Mesendoderm (in vitro differentiated cells): Measurements from ENCODE around the gene GNAZ.
"Not testable (repeated sequence)": the region's sequence is repeated elsewhere in the genome, so short reads cannot be mapped to it uniquely, and the experiment has no call there.

Experiments
- DNase-seq: peaks from one replicate; pipeline ENCODE4 v3.0.0; 2013
- H2AK5ac ChIP-seq: 2 replicates; pipeline ENCODE4 v1.6.1; 2013; ENCODE audit warnings: low read length, inconsistent platforms
- H2BK120ac ChIP-seq: 2 replicates; pipeline ENCODE4 v1.6.1; 2013; ENCODE audit warnings: low read depth, mild to moderate bottlenecking, low read length, moderate library complexity, mixed read lengths
- H2BK15ac ChIP-seq: replicated peaks from 2 replicates; pipeline ENCODE4 v1.6.1; 2013; ENCODE audit warnings: low read depth, mild to moderate bottlenecking, moderate library complexity
- H2BK5ac ChIP-seq: 2 replicates; pipeline ENCODE4 v1.6.1; 2013; ENCODE audit warnings: low read length, inconsistent platforms
- H3K18ac ChIP-seq: 2 replicates; pipeline ENCODE4 v1.6.1; 2013; ENCODE audit warnings: mild to moderate bottlenecking, low read length, mixed read lengths
- H3K23ac ChIP-seq: one replicate; pipeline ENCODE4 v1.6.1; 2013; ENCODE audit warnings: low read length
- H3K27ac ChIP-seq: 2 replicates; pipeline ENCODE4 v1.5.1; 2013; ENCODE audit warnings: low read depth, mild to moderate bottlenecking, inconsistent platforms, low read length, moderate library complexity
- H3K27me3 ChIP-seq: 2 replicates; pipeline ENCODE4 v1.6.1; 2013; ENCODE audit warnings: low read length, control low read depth, mild to moderate bottlenecking, inconsistent platforms; ENCODE audit not compliant: insufficient read depth, poor library complexity
- H3K36me3 ChIP-seq: 2 replicates; pipeline ENCODE4 v1.6.1; 2013; ENCODE audit warnings: low read length, inconsistent platforms; ENCODE audit not compliant: control insufficient read depth, insufficient read depth
- H3K4ac ChIP-seq: one replicate; pipeline ENCODE4 v1.6.1; 2013; ENCODE audit warnings: low read depth, mild to moderate bottlenecking, low read length, moderate library complexity
- H3K4me1 ChIP-seq: 2 replicates; pipeline ENCODE4 v1.6.1; 2013; ENCODE audit warnings: low read depth, low read length, inconsistent platforms; ENCODE audit not compliant: control insufficient read depth
- H3K4me2 ChIP-seq: 2 replicates; pipeline ENCODE4 v1.6.1; 2013; ENCODE audit warnings: low read length
- H3K4me3 ChIP-seq: 2 replicates; pipeline ENCODE4 v1.5.1; 2013; ENCODE audit warnings: mild to moderate bottlenecking, low read length
- H3K56ac ChIP-seq: one replicate; pipeline ENCODE4 v1.6.1; 2013; ENCODE audit warnings: low read length
- H3K79me1 ChIP-seq: 2 replicates; pipeline ENCODE4 v1.6.1; 2013; ENCODE audit warnings: low read length, inconsistent platforms
- H3K79me2 ChIP-seq: 2 replicates; pipeline ENCODE4 v1.6.1; 2013; ENCODE audit warnings: mild to moderate bottlenecking, low read length; ENCODE audit not compliant: control insufficient read depth, insufficient read depth
- H3K9ac ChIP-seq: 2 replicates; pipeline ENCODE4 v1.6.1; 2013; ENCODE audit warnings: low read length, inconsistent platforms
- H4K5ac ChIP-seq: one replicate; pipeline ENCODE4 v1.6.1; 2013; ENCODE audit warnings: low read length
- H4K8ac ChIP-seq: one replicate; pipeline ENCODE4 v1.6.1; 2013; ENCODE audit warnings: low read depth, mild to moderate bottlenecking, control low read depth, low read length, moderate library complexity
- WGBS: extraction: QIAGEN DNeasy Blood & Tissue Kit; methylation state at CpG from one replicate; pipeline ENCODE4 v1.1.7; 2013; ENCODE audit warnings: low lambda C conversion rate, missing lambda C conversion rate; ENCODE audit not compliant: insufficient coverage; ENCODE audit errors: extremely low coverage; 5-methylcytosine and 5-hydroxymethylcytosine counted together

GNAZ gene

DNA sequence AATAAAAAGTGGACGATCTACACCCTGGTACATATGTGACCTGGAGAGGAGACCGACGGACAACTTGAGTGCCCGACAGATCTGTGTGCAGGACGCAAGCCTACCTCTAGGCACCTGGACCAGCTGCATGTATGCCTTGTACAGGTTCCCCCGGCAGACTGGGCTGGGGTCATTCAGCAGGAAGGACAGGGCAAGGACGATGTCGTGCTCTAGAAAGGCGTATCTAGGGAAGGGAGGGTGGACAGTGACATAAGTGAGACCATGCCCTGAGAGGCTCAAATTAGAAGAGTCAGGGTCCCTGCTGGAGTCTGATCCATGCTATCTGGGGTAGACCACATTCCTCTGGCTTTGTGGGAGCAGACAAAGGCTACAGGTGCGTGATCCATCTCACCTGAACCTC is 63.6 kb downstream of the GNAZ start:
- WGBS = no CpG with 5 or more reads among the region's 10 CpGs
- Histone ChIP-seq H4K8ac (no peak overlapping the region), H2BK120ac (no peak overlapping the region), H3K4me3 (no peak overlapping the region), H3K79me2 (no peaks in the 10 kb centered on the region), H2AK5ac (no peak overlapping the region), H3K9ac (no peak overlapping the region), H3K4me1 (no peaks in the 10 kb centered on the region), H3K23ac (no peak overlapping the region), H3K36me3 (no peaks in the 10 kb centered on the region), H3K18ac (no peak overlapping the region), H4K5ac (no peak overlapping the region), H3K79me1 (no peaks in the 10 kb centered on the region), H3K27ac (no peak overlapping the region), H3K27me3 (no peaks in the 10 kb centered on the region), H3K4ac (no peak overlapping the region), H2BK15ac (no peak overlapping the region), H3K4me2 (no peak overlapping the region), H3K56ac (no peak overlapping the region), H2BK5ac (no peak overlapping the region)
- DNase-seq = no peak

DNA sequence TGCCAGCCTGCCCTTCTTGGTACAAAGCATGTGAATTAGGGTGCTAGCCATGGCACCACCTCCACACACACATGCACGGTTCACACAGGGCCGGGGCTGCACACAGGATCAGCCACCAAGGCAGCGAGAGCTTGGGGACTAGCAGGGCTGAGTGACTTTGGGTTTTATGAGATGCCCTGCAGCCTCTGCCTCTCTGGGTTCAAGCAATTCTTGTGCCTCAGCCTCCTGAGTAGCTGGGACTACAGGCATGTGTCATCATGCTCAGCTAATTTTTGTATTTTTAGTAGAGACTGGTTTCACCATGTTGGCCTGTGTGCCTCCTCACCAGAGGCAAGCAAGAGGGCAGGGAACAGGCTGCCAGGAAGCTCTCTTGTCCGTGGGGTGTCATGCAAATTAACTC is 66.7 kb downstream of the GNAZ start:
- not testable (repeated sequence) for H3K9ac ChIP-seq, H2BK120ac ChIP-seq, H3K4me1 ChIP-seq, H3K4ac ChIP-seq, H3K23ac ChIP-seq, H3K56ac ChIP-seq, H2AK5ac ChIP-seq, H3K79me1 ChIP-seq, H4K8ac ChIP-seq, H3K79me2 ChIP-seq, H4K5ac ChIP-seq, DNase-seq, H2BK15ac ChIP-seq, H2BK5ac ChIP-seq, H3K27ac ChIP-seq, H3K4me3 ChIP-seq, H3K27me3 ChIP-seq, H3K4me2 ChIP-seq, H3K36me3 ChIP-seq, H3K18ac ChIP-seq
- no CpG with 5 or more reads among the region's 4 CpGs for WGBS

DNA sequence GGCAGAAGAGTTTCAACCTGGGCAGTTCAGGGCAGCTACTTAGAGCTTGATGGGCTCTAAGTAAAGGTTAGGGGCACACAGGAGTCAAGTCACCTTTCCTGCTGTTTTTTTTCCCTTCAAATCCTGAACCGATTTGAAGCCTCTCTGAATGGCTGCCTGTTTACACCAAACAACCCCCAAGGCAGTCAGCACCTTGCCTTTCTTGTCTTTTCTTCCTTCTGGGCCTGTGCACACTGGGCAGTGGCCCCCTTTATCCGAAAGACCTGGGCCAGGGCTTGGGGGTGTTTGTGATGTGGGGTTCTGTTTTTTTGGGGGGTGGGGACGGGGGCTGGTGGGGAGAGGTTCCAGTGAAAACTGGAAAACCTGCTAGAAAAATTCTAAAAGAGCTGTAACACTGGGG is 67.1 kb downstream of the GNAZ start:
- Histone ChIP-seq H2BK15ac (no peak overlapping the region), H4K5ac (no peak overlapping the region), H3K23ac (no peak overlapping the region), H3K27ac (no peak overlapping the region), H3K27me3 (no peaks in the 10 kb centered on the region), H3K4me1 (peaks cover 2% of the 10 kb centered on the region), H3K36me3 (no peaks in the 10 kb centered on the region), H3K4me2 (no peak overlapping the region), H2BK120ac (no peak overlapping the region), H3K79me2 (no peaks in the 10 kb centered on the region), H3K4ac (no peak overlapping the region), H4K8ac (no peak overlapping the region), H3K4me3 (no peak overlapping the region), H3K9ac (no peak overlapping the region), H3K56ac (peak overlapping the region; percentile 56), H3K79me1 (no peaks in the 10 kb centered on the region), H2BK5ac (no peak overlapping the region), H2AK5ac (no peak overlapping the region), H3K18ac (peak overlapping the region; percentile 61)
- no CpG with 5 or more reads among the region's 3 CpGs for WGBS
- DNase-seq = no peak

DNA sequence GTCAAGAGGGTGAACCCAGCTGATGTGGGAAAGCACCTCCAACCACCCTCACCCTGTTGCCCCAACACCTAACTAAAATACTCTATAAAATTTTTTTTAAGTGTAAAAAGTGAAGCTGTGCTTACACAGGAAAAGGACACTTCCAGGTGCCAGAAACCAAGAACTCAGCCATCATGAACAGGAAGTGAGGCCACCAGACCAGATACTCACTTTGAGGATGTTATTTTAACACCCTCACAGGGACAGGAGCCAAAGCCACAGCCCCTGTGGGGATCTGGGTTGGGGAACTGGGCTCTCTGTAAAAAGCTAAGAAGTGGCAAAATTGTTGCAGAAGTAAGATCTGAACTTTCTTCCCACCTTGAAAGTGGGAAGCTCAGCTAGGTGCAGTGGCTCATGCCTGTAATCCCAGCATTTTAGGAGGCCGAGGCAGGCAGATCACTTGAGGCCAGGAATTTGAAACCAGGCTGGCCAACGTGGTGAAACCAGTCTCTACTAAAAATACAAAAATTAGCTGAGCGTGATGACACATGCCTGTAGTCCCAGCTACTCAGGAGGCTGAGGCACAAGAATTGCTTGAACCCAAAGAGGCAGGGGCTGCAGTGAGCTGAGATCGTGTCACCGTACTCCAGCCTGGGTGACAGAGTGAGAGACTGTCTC is 67.7 kb downstream of the GNAZ start:
- DNase-seq = peak; percentile 54
- H3K23ac ChIP-seq = no peak overlapping the region
- no peaks in the 10 kb centered on the region for H3K79me1 ChIP-seq
- H2BK5ac ChIP-seq = no peak overlapping the region
- H3K36me3 ChIP-seq = no peaks in the 10 kb centered on the region
- H3K4me2 ChIP-seq = no peak overlapping the region
- no peak overlapping the region for H2BK15ac ChIP-seq
- H3K56ac ChIP-seq = no peak overlapping the region
- H3K4me1 ChIP-seq = peaks cover 2% of the 10 kb centered on the region
- no peak overlapping the region for H2AK5ac ChIP-seq
- no peak overlapping the region for H3K4ac ChIP-seq
- peak overlapping the region; percentile 61 for H3K18ac ChIP-seq
- H3K79me2 ChIP-seq = no peaks in the 10 kb centered on the region
- no peak overlapping the region for H4K5ac ChIP-seq
- no peaks in the 10 kb centered on the region for H3K27me3 ChIP-seq
- H3K27ac ChIP-seq = no peak overlapping the region
- no peak overlapping the region for H4K8ac ChIP-seq
- WGBS = no CpG with 5 or more reads among the region's 5 CpGs
- no peak overlapping the region for H2BK120ac ChIP-seq
- no peak overlapping the region for H3K4me3 ChIP-seq
- no peak overlapping the region for H3K9ac ChIP-seq

DNA sequence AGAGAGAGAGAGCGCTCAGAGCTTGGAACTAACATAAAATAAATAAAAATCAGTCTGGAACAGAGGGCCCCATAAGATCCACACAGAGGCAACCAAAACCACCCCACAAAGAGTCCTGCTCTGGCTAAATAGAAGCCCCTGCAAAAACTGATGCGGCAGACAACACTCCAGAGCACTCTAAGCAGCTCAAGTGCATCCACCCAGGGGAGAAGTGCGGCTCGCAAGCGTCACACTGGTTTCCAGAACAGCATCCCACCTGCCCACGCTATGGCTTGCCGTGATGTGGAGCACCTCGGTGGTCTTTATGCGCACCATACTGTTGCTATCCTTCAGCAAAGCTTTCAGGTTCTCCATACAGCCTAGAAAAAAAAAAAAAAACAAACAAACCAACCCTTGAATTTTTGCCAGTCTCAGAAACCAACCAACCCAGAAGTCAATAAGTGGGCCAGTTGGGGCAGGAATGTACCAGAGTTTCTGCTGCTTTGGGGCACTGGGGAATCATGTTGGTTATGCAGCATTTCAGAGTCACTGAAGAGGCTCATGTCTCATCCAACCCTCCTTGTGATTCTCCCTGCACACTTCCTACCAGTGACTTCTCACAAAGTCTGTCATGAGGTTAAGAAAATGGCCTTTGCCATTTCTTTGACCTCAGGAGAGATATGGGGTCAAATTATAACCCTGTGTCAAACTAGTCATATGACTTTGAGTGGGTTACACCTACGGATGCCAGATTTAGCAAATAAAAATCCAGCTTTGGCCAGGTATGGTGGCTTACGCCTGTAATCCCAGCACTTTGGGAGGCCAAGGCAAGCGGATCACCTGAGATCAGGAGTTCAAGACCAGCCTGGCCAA is 68.5 kb downstream of the GNAZ start:
- no peak overlapping the region for H3K18ac ChIP-seq
- no peaks in the 10 kb centered on the region for H3K79me1 ChIP-seq
- no peak overlapping the region for H4K5ac ChIP-seq
- H3K4ac ChIP-seq = no peak overlapping the region
- H3K56ac ChIP-seq = no peak overlapping the region
- no peak overlapping the region for H3K27ac ChIP-seq
- no peaks in the 10 kb centered on the region for H3K27me3 ChIP-seq
- no peaks in the 10 kb centered on the region for H3K36me3 ChIP-seq
- H2BK5ac ChIP-seq = no peak overlapping the region
- no peak for DNase-seq
- no peak overlapping the region for H3K4me3 ChIP-seq
- H3K9ac ChIP-seq = no peak overlapping the region
- H3K23ac ChIP-seq = no peak overlapping the region
- no peak overlapping the region for H2BK120ac ChIP-seq
- H3K79me2 ChIP-seq = no peaks in the 10 kb centered on the region
- H3K4me1 ChIP-seq = peaks cover 2% of the 10 kb centered on the region
- H3K4me2 ChIP-seq = no peak overlapping the region
- H2AK5ac ChIP-seq = no peak overlapping the region
- no peak overlapping the region for H4K8ac ChIP-seq
- H2BK15ac ChIP-seq = no peak overlapping the region
- no CpG with 5 or more reads among the region's 12 CpGs for WGBS
